Measurements from ENCODE around the gene FOLR2.
"Not testable (repeated sequence)": the region's sequence is repeated elsewhere in the genome, so short reads cannot be mapped to it uniquely, and the experiment has no call there.

The FOLR2 gene

GRCh38 chr11:72179804-72180396, 36.7 kb upstream of the FOLR2 start:
- DNase-seq (ENCODE audit: low read depth), result no peak
- H3K4me3 ChIP-seq (ENCODE audit: low read depth, low read length), result no peak overlapping the region
- no peak for TF ChIP-seq CTCF (IDR thresholded peaks at IDR 0.05; ENCODE audit: low read depth, low read length, missing control alignments)

- DNase-seq (ENCODE audit: low read depth); H3K4me3 ChIP-seq (ENCODE audit: low read depth, low read length): not testable (repeated sequence)
Measured at GRCh38 chr11:72180892-72181552, 35.6 kb upstream of the FOLR2 start.

GRCh38 chr11:72181553-72181958, 35.0 kb upstream of the FOLR2 start:
- DNase-seq (ENCODE audit: low read depth); H3K4me3 ChIP-seq (ENCODE audit: low read depth, low read length): not testable (repeated sequence)
- peak; percentile 6 for TF ChIP-seq CTCF (IDR thresholded peaks at IDR 0.05; ENCODE audit: low read depth, low read length, missing control alignments)

GRCh38 chr11:72188267-72188666, 28.3 kb upstream of the FOLR2 start:
- no peak for DNase-seq (ENCODE audit: low read depth)
- no peak for TF ChIP-seq CTCF (IDR thresholded peaks at IDR 0.05; ENCODE audit: low read depth, low read length, missing control alignments)
- no peak overlapping the region for H3K4me3 ChIP-seq (ENCODE audit: low read depth, low read length)

- DNase-seq (ENCODE audit: low read depth), result no peak
- TF ChIP-seq CTCF (IDR thresholded peaks at IDR 0.05; ENCODE audit: low read depth, low read length, missing control alignments), result no peak
- no peak overlapping the region for H3K4me3 ChIP-seq (ENCODE audit: low read depth, low read length)
Measured at GRCh38 chr11:72189455-72190250, 26.9 kb upstream of the FOLR2 start.

- TF ChIP-seq CTCF (IDR thresholded peaks at IDR 0.05; ENCODE audit: low read depth, low read length, missing control alignments), result no peak
- no peak for DNase-seq (ENCODE audit: low read depth)
- no peak overlapping the region for H3K4me3 ChIP-seq (ENCODE audit: low read depth, low read length)
Measured at GRCh38 chr11:72190631-72191071, 25.9 kb upstream of the FOLR2 start.

GRCh38 chr11:72191961-72192381, 24.6 kb upstream of the FOLR2 start, which contains the start of gene FOLR1:
TSS of gene FOLR1 (plus strand) at chr11:72192140. CDS start at chr11:72192174, 34 bp downstream.
- DNase-seq (ENCODE audit: low read depth), result no peak
- no peak within 1 kb of the TSS for H3K4me3 ChIP-seq (ENCODE audit: low read depth, low read length)
- no peak for TF ChIP-seq CTCF (IDR thresholded peaks at IDR 0.05; ENCODE audit: low read depth, low read length, missing control alignments)
